H1 (cell line): ENCODE data around the gene MYPOP. TPM values are rescaled to one million over a fixed set of nuclear protein-coding genes. Genes with fewer than 3 reads are reported as not detected.

Experiments used
- CTCF ChIA-PET: fragments of 300-600 bp; sonication (Branson Sonifier 250); formaldehyde crosslinking; loops from one replicate; lab custom pipeline; 2021; ENCODE audit not compliant: partially characterized antibody; lab: Charles Lee
- POLR2A ChIA-PET: fragments of 300-600 bp; sonication (Branson Sonifier 250); formaldehyde crosslinking; loops from one replicate; lab custom pipeline; 2021; ENCODE audit warnings: inconsistent platforms; ENCODE audit not compliant: partially characterized antibody; lab: Charles Lee
- DNase-seq, 2 experiments: peaks; one replicate each; pipeline versions ENCODE4 v3.0.0 to v3.0.0-alpha.2; 2010 to 2022; ENCODE audit warnings: low spot score in 2 of 2, low read depth in 1 of 2, mixed read lengths in 1 of 2
- FAIRE-seq: peaks from 2 replicates; lab custom pipeline; 2011; peaks lifted over from hg19 to GRCh38; lab: Jason Lieb, UNC
- H2AFZ ChIP-seq: 2 replicates; pipeline ENCODE4 v1.8.1; 2012; ENCODE audit warnings: low read length, inconsistent platforms
- H2AK5ac ChIP-seq: 2 replicates; pipeline ENCODE4 v1.6.1; 2013; ENCODE audit warnings: low read depth, low read length
- H2BK120ac ChIP-seq: replicated peaks from 2 replicates; pipeline ENCODE3; 2013; ENCODE audit warnings: low read depth, low read length, inconsistent platforms
- H2BK12ac ChIP-seq: 2 replicates; pipeline ENCODE4 v1.6.1; 2013; ENCODE audit warnings: low read depth, low read length
- H2BK15ac ChIP-seq: 2 replicates; pipeline ENCODE4 v1.6.1; 2013; ENCODE audit warnings: low read length
- H2BK20ac ChIP-seq: 2 replicates; pipeline ENCODE4 v1.6.1; 2013; ENCODE audit warnings: low read length
- H2BK5ac ChIP-seq: 2 replicates; pipeline ENCODE4 v1.6.1; 2013; ENCODE audit warnings: low read depth, low read length
- H3K14ac ChIP-seq: 2 replicates; pipeline ENCODE4 v1.6.1; 2013; ENCODE audit warnings: inconsistent platforms; ENCODE audit not compliant: insufficient read length
- H3K18ac ChIP-seq: 2 replicates; pipeline ENCODE4 v1.6.1; 2013; ENCODE audit warnings: low read length; ENCODE audit errors: extremely low read depth
- H3K23ac ChIP-seq: 2 replicates; pipeline ENCODE4 v1.6.1; 2013; ENCODE audit warnings: inconsistent platforms; ENCODE audit not compliant: insufficient read length
- H3K23me2 ChIP-seq: 2 replicates; pipeline ENCODE4 v1.6.1; 2013; ENCODE audit warnings: low read depth, low read length
- H3K27ac ChIP-seq: 2 replicates; pipeline ENCODE4 v1.6.1; 2011; ENCODE audit warnings: low read depth, low read length, inconsistent platforms
- H3K27me3 ChIP-seq, 4 experiments: replicated peaks in 1 of 4; 1 replicate in 1 of 4; 2 replicates in 3 of 4; pipeline versions ENCODE4 v1.6.1 to v1.8.1; 2011 to 2013; ENCODE audit warnings: low read length in 3 of 4, mild to moderate bottlenecking in 3 of 4, inconsistent platforms in 2 of 4, mixed read lengths in 2 of 4, moderate library complexity in 1 of 4; ENCODE audit not compliant: control insufficient read depth in 3 of 4, insufficient read depth in 3 of 4; ENCODE audit errors: extremely low read depth in 1 of 4
- H3K36me3 ChIP-seq, 4 experiments: 2 replicates each; pipeline versions ENCODE4 v1.6.1 to v1.8.1; 2011 to 2013; ENCODE audit warnings: mild to moderate bottlenecking in 4 of 4, low read length in 3 of 4, moderate library complexity in 2 of 4, control low read depth in 1 of 4, inconsistent platforms in 1 of 4; ENCODE audit not compliant: insufficient read depth in 4 of 4, control insufficient read depth in 2 of 4
- H3K4ac ChIP-seq: replicated peaks from 2 replicates; pipeline ENCODE3; 2013; ENCODE audit warnings: low read length, low read depth, mixed read lengths, inconsistent platforms; ENCODE audit not compliant: insufficient read length
- H3K4me1 ChIP-seq, 4 experiments: replicated peaks in 1 of 4; 1 replicate in 1 of 4; 2 replicates in 3 of 4; pipeline versions ENCODE4 v1.6.1 to v1.8.1; 2011 to 2013; ENCODE audit warnings: low read length in 3 of 4, inconsistent platforms in 2 of 4, mixed read lengths in 1 of 4; ENCODE audit not compliant: insufficient read depth in 4 of 4, control insufficient read depth in 3 of 4
- H3K4me2 ChIP-seq, 2 experiments: 2 replicates each; pipeline versions ENCODE4 v1.6.1 to v1.8.1; 2011 to 2013; ENCODE audit warnings: low read depth in 2 of 2, low read length in 2 of 2, control low read depth in 1 of 2, inconsistent platforms in 1 of 2, mild to moderate bottlenecking in 1 of 2; ENCODE audit not compliant: insufficient read depth in 1 of 2
- H3K4me3 ChIP-seq, 4 experiments: fragments of 200-600, 300-600 bp in 1 of 4; sonication (generic), shearing (Covaris generic), sonication (Bioruptor Twin) in 1 of 4; 2 replicates each; pipeline versions ENCODE4 v1.5.1 to v1.8.1; 2011 to 2016; ENCODE audit warnings: low read length in 4 of 4, low read depth in 3 of 4, control low read depth in 2 of 4, inconsistent platforms in 2 of 4, mild to moderate bottlenecking in 2 of 4, mixed read lengths in 1 of 4, moderate library complexity in 1 of 4; ENCODE audit not compliant: insufficient read depth in 2 of 4; ENCODE audit errors: extremely low read depth in 1 of 4
- H3K56ac ChIP-seq: replicated peaks from 2 replicates; pipeline ENCODE3; 2013; ENCODE audit warnings: low read depth, mild to moderate bottlenecking, mixed read lengths, low read length, inconsistent platforms; ENCODE audit not compliant: insufficient read length
- H3K79me1 ChIP-seq: 2 replicates; pipeline ENCODE4 v1.6.1; 2013; ENCODE audit warnings: low read depth, low read length, control low read depth
- H3K79me2 ChIP-seq, 2 experiments: 2 replicates each; pipeline versions ENCODE4 v1.6.1 to v1.8.1; 2012 to 2013; ENCODE audit warnings: low read length in 2 of 2, mild to moderate bottlenecking in 2 of 2, inconsistent platforms in 1 of 2; ENCODE audit not compliant: insufficient read depth in 2 of 2, control insufficient read depth in 1 of 2
- H3K9ac ChIP-seq, 4 experiments: replicated peaks in 1 of 4; 1 replicate in 1 of 4; 2 replicates in 3 of 4; pipeline versions ENCODE4 v1.6.1 to v1.8.1; 2011 to 2013; ENCODE audit warnings: low read depth in 3 of 4, low read length in 3 of 4, control low read depth in 2 of 4, mild to moderate bottlenecking in 2 of 4, moderate library complexity in 2 of 4, inconsistent platforms in 1 of 4; ENCODE audit errors: extremely low read depth in 1 of 4
- H3K9me3 ChIP-seq, 2 experiments: 2 replicates each; pipeline versions ENCODE4 v1.6.1 to v1.8.1; 2012 to 2013; ENCODE audit warnings: mild to moderate bottlenecking in 2 of 2, moderate library complexity in 2 of 2, control low read depth in 1 of 2, inconsistent platforms in 1 of 2, low read depth in 1 of 2, low read length in 1 of 2, mixed read lengths in 1 of 2; ENCODE audit not compliant: insufficient read depth in 2 of 2
- H4K20me1 ChIP-seq, 2 experiments: replicated peaks in 1 of 2; 2 replicates each; pipeline versions ENCODE3 to v1.8.1; 2011 to 2013; ENCODE audit warnings: inconsistent platforms in 2 of 2, low read length in 2 of 2, mild to moderate bottlenecking in 1 of 2; ENCODE audit not compliant: insufficient read depth in 2 of 2, control insufficient read depth in 1 of 2
- H4K5ac ChIP-seq: 2 replicates; pipeline ENCODE4 v1.6.1; 2013; ENCODE audit warnings: low read length, low read depth, mixed read lengths, inconsistent platforms; ENCODE audit not compliant: insufficient read length
- H4K8ac ChIP-seq: 2 replicates; pipeline ENCODE4 v1.8.0; 2013; ENCODE audit warnings: mild to moderate bottlenecking, moderate library complexity, low read length, inconsistent platforms; ENCODE audit not compliant: insufficient read depth; ENCODE audit errors: extremely low read depth
- H4K91ac ChIP-seq: replicated peaks from 2 replicates; pipeline ENCODE3; 2013; ENCODE audit warnings: low read length, mixed read lengths, inconsistent platforms; ENCODE audit not compliant: insufficient read length
- ATF3 ChIP-seq: IDR thresholded peaks from 2 replicates; pipeline ENCODE4 v1.6.1; 2011; ENCODE audit warnings: low read depth, mild to moderate bottlenecking, low read length; ENCODE audit not compliant: insufficient read depth
- CBX5 ChIP-seq: fragments of 300-800, 300-1000 bp; sonication (generic); IDR thresholded peaks from 2 replicates; pipeline ENCODE4 v1.7.1; 2016; ENCODE audit warnings: antibody characterized with exemption, low read length, low read depth
- CEBPB ChIP-seq: IDR thresholded peaks from 2 replicates; pipeline ENCODE4 v1.6.1; 2012; ENCODE audit warnings: low read depth, low read length
- HDAC2 ChIP-seq, 2 experiments: fragments of 300-600 bp in 1 of 2; sonication (generic) in 1 of 2; IDR thresholded peaks; 2 replicates each; pipeline ENCODE4 v1.6.1; 2011 to 2012; ENCODE audit warnings: low read depth in 2 of 2, low read length in 2 of 2, mild to moderate bottlenecking in 2 of 2, moderate library complexity in 2 of 2, borderline replicate concordance in 1 of 2, inconsistent platforms in 1 of 2
- JUN ChIP-seq: IDR thresholded peaks from 2 replicates; pipeline ENCODE4 v1.6.1; 2011; ENCODE audit warnings: low read depth, mild to moderate bottlenecking, improper control_type of control experiment, low read length
- SP4 ChIP-seq: IDR thresholded peaks from 2 replicates; pipeline ENCODE4 v1.6.1; 2012; ENCODE audit warnings: low read length, inconsistent platforms
- TBP ChIP-seq: IDR thresholded peaks from 2 replicates; pipeline ENCODE4 v1.6.1; 2011; ENCODE audit warnings: low read depth, low read length, improper control_type of control experiment
- TCF12 ChIP-seq: IDR thresholded peaks from 2 replicates; pipeline ENCODE4 v1.6.1; 2011; ENCODE audit warnings: low read depth, mild to moderate bottlenecking, low read length
- YY1 ChIP-seq: IDR thresholded peaks from 2 replicates; pipeline ENCODE4 v1.6.1; 2011; ENCODE audit warnings: low read depth, mild to moderate bottlenecking, low read length
- WGBS, 2 experiments: shearing (Covaris generic) in 1 of 2; methylation state at CpG; one replicate each; pipeline versions ENCODE4 v1.1.6 to v1.1.7; 2013 to 2015; ENCODE audit warnings: low lambda C conversion rate in 2 of 2, mixed read lengths in 2 of 2, inconsistent platforms in 1 of 2, low coverage in 1 of 2, missing lambda C conversion rate in 1 of 2; ENCODE audit not compliant: insufficient replicate concordance in 2 of 2, insufficient coverage in 1 of 2, insufficient read length in 1 of 2; ENCODE audit errors: extremely low coverage in 1 of 2, missing lambda C conversion rate in 1 of 2; 5-methylcytosine and 5-hydroxymethylcytosine counted together
- polyA plus RNA-seq, 7 experiments: library from polyadenylated mRNA; depleted of rRNA in 3 of 7; stranded (reverse) in 5 of 7; unstranded in 2 of 7; fragments of >200 nt in 5 of 7; fragments of 200-250 nt in 2 of 7; gene quantifications; 1 replicate in 5 of 7; 2 replicates in 1 of 7; 4 replicates in 1 of 7; pipeline versions ENCODE4 v1.2.1 to v1.2.3, GENCODE V29; 2011 to 2013; ENCODE audit warnings: missing spikeins in 2 of 7, mixed read lengths in 2 of 7
- total RNA-seq: library from RNA; stranded (reverse); fragmentation: NEBNext Ultra II Directional; extraction: Animal tissue kit (Norgen Biotek cat#: 25700); gene quantifications from 2 replicates; pipeline ENCODE4 v1.2.1, GENCODE V29; 2021

Gene MYPOP
- total and polyA plus RNA-seq, 2 of the 8 experiments (the other 6 are each of a cell fraction or from before 2014, with no cell fraction given), result 3.2 to 11.1 TPM

GRCh38 chr19:45842198-45842597 is 60.2 kb downstream of the MYPOP start:
- H3K14ac ChIP-seq, result no peak overlapping the region
- H4K8ac ChIP-seq, result no peak overlapping the region
- FAIRE-seq (no peak), DNase-seq (no peak)
- no peak overlapping the region for H3K56ac ChIP-seq
- WGBS, 2 experiments, result 97% methylated on average over 14 of the region's 14 CpGs; no CpG with 5 or more reads in 1 of the 2 experiments
- no peak overlapping the region for H2AK5ac ChIP-seq
- no peak overlapping the region for H3K18ac ChIP-seq
- H4K20me1 ChIP-seq, result no peaks in the 10 kb centered on the region
- H3K9me3 ChIP-seq, result peaks cover 0 to 4% of the 10 kb centered on the region in 2 experiments; a peak in 1 of 4 replicates
- H2BK5ac ChIP-seq, result no peak overlapping the region
- POLR2A ChIA-PET, result interaction anchor here (0.7 to 3.6 kb wide), 5 partner anchors 10 to 49 kb away, joined by 3 to 12 read pairs (median 3); no protein-coding TSS in a partner anchor
- no peaks in the 10 kb centered on the region for H3K79me1 ChIP-seq
- H3K4me3 ChIP-seq, result no peak overlapping the region
- H3K79me2 ChIP-seq, result no peaks in the 10 kb centered on the region
- no peak overlapping the region for H2BK12ac ChIP-seq
- CTCF ChIA-PET, result interaction anchor here (1.2 to 1.7 kb wide), 2 partner anchors 8 to 10 kb away, joined by 4 to 5 read pairs; no protein-coding TSS in a partner anchor
- no peak overlapping the region for H3K27ac ChIP-seq
- no peak overlapping the region for H2BK120ac ChIP-seq
- no peaks in the 10 kb centered on the region for H3K27me3 ChIP-seq
- no peak overlapping the region for H3K4me2 ChIP-seq
- no peak overlapping the region for H3K9ac ChIP-seq
- H2BK15ac ChIP-seq, result no peak overlapping the region
- H3K23me2 ChIP-seq, result no peaks in the 10 kb centered on the region
- no peak overlapping the region for H2BK20ac ChIP-seq
- peaks cover 31 to 78% (median 62%) of the 10 kb centered on the region in 4 experiments for H3K36me3 ChIP-seq
- H3K4ac ChIP-seq, result no peak overlapping the region
- no peaks in the 10 kb centered on the region for H3K4me1 ChIP-seq
- no peak overlapping the region for H4K5ac ChIP-seq
- no peak overlapping the region for H2AFZ ChIP-seq
- H4K91ac ChIP-seq, result no peak overlapping the region
- H3K23ac ChIP-seq, result no peak overlapping the region
- TF ChIP-seq HDAC2 (IDR thresholded peaks at IDR 0.05; ENCODE audit: borderline replicate concordance in 1 of 2, low read depth in 2 of 2, low read length in 2 of 2) (no peak), CEBPB (no peak), JUN (no peak), TBP (no peak), TCF12 (no peak), ATF3 (no peak), YY1 (no peak), SP4 (no peak), CBX5 (no peak)
